IMR-90 (cell line): Measurements from ENCODE around the gene LCE1D. TPM values are rescaled to one million over a fixed set of nuclear protein-coding genes. Genes with fewer than 3 reads are reported as not detected.

Experiments used
- ATAC-seq: fragments of 200-7000 bp; cut with Tn5 transposase; 2 replicates; pipeline ENCODE4 v1.9.1; 2020; ENCODE audit warnings: low read depth, mild to moderate bottlenecking, moderate library complexity
- Bru-seq: library from RNA; stranded (reverse); fragments of 400-500 nt; gene quantifications from one replicate; lab custom pipeline; 2021; lab: Mats Ljungman, UMichigan
- BruChase-seq, 2 experiments: library from RNA; stranded (reverse); fragments of 400-500 nt; gene quantifications; one replicate each; lab custom pipeline; 2021; lab: Mats Ljungman, UMichigan
- BruUV-seq: library from RNA; stranded (reverse); fragments of 400-500 nt; replicated peaks from 2 replicates; lab custom pipeline; 2021; lab: Mats Ljungman, UMichigan
- CTCF ChIA-PET: fragments of 300-600 bp; formaldehyde crosslinking; extraction: SDS; loops from one replicate; lab custom pipeline; 2021; ENCODE audit warnings: antibody characterized with exemption; lab: Yijun Ruan, JAX
- POLR2A ChIA-PET: fragments of 300-600 bp; sonication (Branson Sonifier 250); formaldehyde crosslinking; loops from one replicate; lab custom pipeline; 2022; ENCODE audit warnings: antibody characterized with exemption; ENCODE audit not compliant: unreplicated experiment; lab: Charles Lee
- DNase-seq: peaks from one replicate; pipeline ENCODE4 v3.0.0; 2013
- H2AFZ ChIP-seq: replicated peaks from 2 replicates; pipeline ENCODE3; 2013; ENCODE audit warnings: low read length, mild to moderate bottlenecking; ENCODE audit not compliant: poor library complexity
- H2AK5ac ChIP-seq: 2 replicates; pipeline ENCODE4 v1.6.1; 2013; ENCODE audit warnings: low read depth, low read length, inconsistent platforms
- H2AK9ac ChIP-seq: replicated peaks from 2 replicates; pipeline ENCODE3; 2013; ENCODE audit warnings: mild to moderate bottlenecking, low read depth, low read length, moderate library complexity; ENCODE audit not compliant: poor library complexity
- H2BK120ac ChIP-seq: 2 replicates; pipeline ENCODE4 v1.6.1; 2013; ENCODE audit warnings: low read depth, low read length, inconsistent platforms
- H2BK15ac ChIP-seq: 3 replicates; pipeline ENCODE4 v1.6.1; 2013; ENCODE audit warnings: low read depth, low read length, inconsistent platforms
- H2BK20ac ChIP-seq: 2 replicates; pipeline ENCODE4 v1.6.1; 2013; ENCODE audit warnings: low read depth, mild to moderate bottlenecking, inconsistent platforms, low read length, moderate library complexity
- H2BK5ac ChIP-seq: 2 replicates; pipeline ENCODE4 v1.6.1; 2013; ENCODE audit warnings: mild to moderate bottlenecking, low read depth, low read length, inconsistent platforms; ENCODE audit not compliant: poor library complexity, severe bottlenecking
- H3K14ac ChIP-seq: replicated peaks from 2 replicates; pipeline ENCODE4 v1.6.1; 2013; ENCODE audit warnings: low read depth, low read length, inconsistent platforms
- H3K18ac ChIP-seq: 2 replicates; pipeline ENCODE4 v1.6.1; 2013; ENCODE audit warnings: low read depth, low read length, control low read depth
- H3K23ac ChIP-seq: 2 replicates; pipeline ENCODE4 v1.6.1; 2013; ENCODE audit warnings: low read depth, low read length, inconsistent platforms
- H3K27ac ChIP-seq: 2 replicates; pipeline ENCODE4 v1.5.1; 2013; ENCODE audit warnings: mild to moderate bottlenecking, control low read depth, low read length; ENCODE audit not compliant: insufficient read depth
- H3K27me3 ChIP-seq: 2 replicates; pipeline ENCODE4 v1.6.1; 2013; ENCODE audit warnings: low read length; ENCODE audit not compliant: control insufficient read depth, insufficient read depth
- H3K36me3 ChIP-seq: 2 replicates; pipeline ENCODE4 v1.6.1; 2013; ENCODE audit warnings: low read length, mixed read lengths; ENCODE audit not compliant: control insufficient read depth, insufficient read depth
- H3K4ac ChIP-seq: 2 replicates; pipeline ENCODE4 v1.6.1; 2013; ENCODE audit warnings: low read depth, low read length, inconsistent platforms
- H3K4me1 ChIP-seq: 2 replicates; pipeline ENCODE4 v1.6.1; 2013; ENCODE audit warnings: low read length, mixed read lengths; ENCODE audit not compliant: control insufficient read depth, insufficient read depth
- H3K4me2 ChIP-seq: 2 replicates; pipeline ENCODE4 v1.6.1; 2013; ENCODE audit warnings: low read depth, mild to moderate bottlenecking, control low read depth, low read length, moderate library complexity
- H3K4me3 ChIP-seq: 2 replicates; pipeline ENCODE4 v1.5.1; 2013; ENCODE audit warnings: low read depth, mild to moderate bottlenecking, control low read depth, low read length, moderate library complexity; ENCODE audit not compliant: insufficient read depth
- H3K56ac ChIP-seq: 2 replicates; pipeline ENCODE4 v1.6.1; 2013; ENCODE audit warnings: low read length, inconsistent platforms; ENCODE audit not compliant: insufficient read depth; ENCODE audit errors: extremely low read depth
- H3K79me1 ChIP-seq, 2 experiments: 2 replicates each; pipeline ENCODE4 v1.6.1; 2013; ENCODE audit warnings: low read length in 2 of 2, inconsistent platforms in 1 of 2, low read depth in 1 of 2
- H3K9ac ChIP-seq: 2 replicates; pipeline ENCODE4 v1.6.1; 2013; ENCODE audit warnings: low read depth, low read length, control low read depth
- H3K9me1 ChIP-seq: 2 replicates; pipeline ENCODE4 v1.6.1; 2013; ENCODE audit warnings: low read length, inconsistent platforms; ENCODE audit not compliant: insufficient read depth
- H3K9me3 ChIP-seq: 2 replicates; pipeline ENCODE4 v1.6.1; 2013; ENCODE audit warnings: low read length; ENCODE audit not compliant: control insufficient read depth, insufficient read depth
- H4K20me1 ChIP-seq: 2 replicates; pipeline ENCODE4 v1.6.1; 2013; ENCODE audit warnings: low read length, inconsistent platforms; ENCODE audit not compliant: insufficient read depth
- H4K5ac ChIP-seq: 2 replicates; pipeline ENCODE4 v1.6.1; 2013; ENCODE audit warnings: mild to moderate bottlenecking, low read depth, low read length, control low read depth
- H4K8ac ChIP-seq, 2 experiments: 2 replicates each; pipeline ENCODE4 v1.6.1; 2013; ENCODE audit warnings: low read depth in 2 of 2, low read length in 2 of 2, control low read depth in 1 of 2, inconsistent platforms in 1 of 2
- H4K91ac ChIP-seq: 2 replicates; pipeline ENCODE4 v1.6.1; 2013; ENCODE audit warnings: low read depth, low read length, inconsistent platforms; ENCODE audit not compliant: insufficient read depth
- CHD1 ChIP-seq: IDR thresholded peaks from 2 replicates; pipeline ENCODE4 v1.6.1; 2012; ENCODE audit warnings: low read depth, low read length, improper control_type of control experiment
- CTCF ChIP-seq: conservative IDR thresholded peaks from 2 replicates; pipeline ENCODE4 v1.5.1; 2012; ENCODE audit warnings: mild to moderate bottlenecking, low read depth, low read length, improper control_type of control experiment
- ELK1 ChIP-seq: fragments of 150-350 bp; IDR thresholded peaks from 2 replicates; pipeline ENCODE4 v1.6.1; 2016; ENCODE audit warnings: low read depth, mild to moderate bottlenecking, low read length, moderate library complexity, borderline replicate concordance
- FOS ChIP-seq: fragments of 150-350 bp; IDR thresholded peaks from 2 replicates; pipeline ENCODE4 v1.6.1; 2016; ENCODE audit warnings: low read depth, low read length
- MXI1 ChIP-seq: IDR thresholded peaks from 2 replicates; pipeline ENCODE4 v1.6.1; 2012; ENCODE audit warnings: low read depth, mild to moderate bottlenecking, low read length, moderate library complexity, borderline replicate concordance
- NFE2L2 ChIP-seq: fragments of 150-350 bp; IDR thresholded peaks from 2 replicates; pipeline ENCODE4 v1.6.1; 2016; ENCODE audit warnings: low read depth, mild to moderate bottlenecking, low read length
- POLR2A ChIP-seq: IDR thresholded peaks from 2 replicates; pipeline ENCODE4 v1.6.1; 2012; ENCODE audit warnings: mild to moderate bottlenecking, low read depth, low read length
- RAD21 ChIP-seq: IDR thresholded peaks from 2 replicates; pipeline ENCODE4 v1.6.1; 2012; ENCODE audit warnings: low read length, improper control_type of control experiment
- RCOR1 ChIP-seq: IDR thresholded peaks from 2 replicates; pipeline ENCODE4 v1.6.1; 2012; ENCODE audit warnings: mild to moderate bottlenecking, low read length, improper control_type of control experiment; ENCODE audit not compliant: insufficient replicate concordance
- SMC3 ChIP-seq: fragments of 150-350 bp; IDR thresholded peaks from 2 replicates; pipeline ENCODE4 v1.6.1; 2016; ENCODE audit warnings: low read depth, mild to moderate bottlenecking, antibody characterized with exemption, low read length, moderate library complexity
- USF2 ChIP-seq: fragments of 150-350 bp; IDR thresholded peaks from 2 replicates; pipeline ENCODE4 v1.6.1; 2017; ENCODE audit warnings: mild to moderate bottlenecking, antibody characterized with exemption, low read length, low read depth
- WGBS, 2 experiments: methylation state at CpG; one replicate each; pipeline versions ENCODE4 v1.1.5 to v1.1.7; 2013; ENCODE audit warnings: missing lambda C conversion rate in 2 of 2; ENCODE audit not compliant: insufficient read length in 1 of 2; ENCODE audit errors: extremely low coverage in 2 of 2; 5-methylcytosine and 5-hydroxymethylcytosine counted together
- dilution Hi-C: fragments of 300-500 bp; cut with HindIII; formaldehyde crosslinking; loops from one replicate; pipeline ENCODE4 v1.14.3; 2018; ENCODE audit warnings: low sequenced_read_pairs; ENCODE audit not compliant: unreplicated experiment
- in situ Hi-C: fragments of 300-500 bp; cut with MboI; formaldehyde crosslinking; loops from 3 replicates; pipeline ENCODE4 v1.14.3; 2019; ENCODE audit warnings: low sequenced_read_pairs, inconsistent platforms, mixed read lengths
- intact Hi-C: fragments of 100-400 bp; cut with micrococcal nuclease; formaldehyde crosslinking; loops from 2 replicates; pipeline ENCODE4 v1.10.0; 2022
- long read RNA-seq: library from polyadenylated mRNA; unstranded; transcript quantifications from one replicate; pipeline ENCODE4 v2.0.0, GENCODE V29; 2021; ENCODE audit not compliant: unreplicated experiment
- polyA plus RNA-seq, 3 experiments: library from polyadenylated mRNA; depleted of rRNA; stranded (reverse); fragments of >200 nt; gene quantifications; 2 replicates each; pipeline ENCODE4 v1.2.3, GENCODE V29; 2012; ENCODE audit warnings: low replicate concordance in 1 of 3
- total RNA-seq: library from RNA; depleted of rRNA; stranded (reverse); fragments of >200 nt; gene quantifications from 2 replicates; pipeline ENCODE4 v1.2.3, GENCODE V29; 2012; rRNA removed

The LCE1D gene, protein sequence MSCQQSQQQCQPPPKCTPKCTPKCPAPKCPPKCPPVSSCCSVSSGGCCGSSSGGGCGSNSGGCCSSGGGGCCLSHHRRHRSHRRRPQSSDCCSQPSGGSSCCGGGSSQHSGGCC
- total RNA-seq, result not detected in 2 replicates
- polyA plus RNA-seq (2012; rRNA removed), result not detected in 2 replicates
- not detected in 2 replicates for polyA plus RNA-seq (2012; cell fraction: cytosol; rRNA removed)
- polyA plus RNA-seq (2012; cell fraction: nucleus; rRNA removed; ENCODE audit: low replicate concordance), result not detected in 2 replicates
- not detected for Bru-seq, nascent RNA
- BruChase-seq, experiment 1, labeled RNA remaining after a 6-hour chase, result not detected
- BruChase-seq, experiment 2, labeled RNA remaining after a 2-hour chase, result not detected
- long read RNA-seq, result 0 reads

DNA sequence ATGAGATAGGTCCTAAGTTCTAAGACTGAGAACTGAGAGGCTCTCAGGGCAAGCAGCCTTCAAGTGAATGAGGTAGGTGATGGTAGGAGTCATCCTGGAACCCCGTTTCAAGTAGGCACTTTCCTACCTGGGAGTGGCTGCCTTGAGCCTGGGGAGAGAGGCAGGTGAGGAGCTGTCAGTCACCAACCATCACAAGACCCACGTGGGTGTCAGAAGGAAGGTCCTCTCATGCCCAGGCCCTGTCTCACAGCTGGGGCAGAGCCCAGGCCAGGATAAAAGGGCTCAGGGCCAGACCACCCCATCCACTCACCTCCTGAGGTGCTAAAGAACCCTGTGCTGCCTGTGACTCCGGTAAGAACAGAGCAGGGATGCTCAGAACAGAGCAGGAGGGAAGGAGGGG lies at the start of gene LCE1D:
Gene LCE1D, plus strand, starts transcription at position 301 of the 400 bp plus-strand sequence. CDS start 1,074 bp downstream, outside the sequence.
- no peak within 1 kb of the TSS for H4K91ac ChIP-seq
- no peaks in the 10 kb centered on the region for H3K27me3 ChIP-seq
- no peak within 1 kb of the TSS for H3K4me3 ChIP-seq
- no peak for ATAC-seq
- no CpG with 5 or more reads among the region's 3 CpGs for WGBS, 2 experiments
- BruUV-seq, result no TSS peak
- ChIA-PET CTCF (no interaction called here), POLR2A (no interaction called here)
- no peak within 1 kb of the TSS for H3K56ac ChIP-seq
- H2BK15ac ChIP-seq, result no peak within 1 kb of the TSS
- in situ Hi-C loops, result no loop called here
- H3K79me1 ChIP-seq, result no peaks in the 10 kb centered on the region
- H3K4me1 ChIP-seq, result no peaks in the 10 kb centered on the region
- no peak within 1 kb of the TSS for H2AK9ac ChIP-seq
- H2BK120ac ChIP-seq, result no peak within 1 kb of the TSS
- H2BK5ac ChIP-seq, result no peak within 1 kb of the TSS
- H3K4me2 ChIP-seq, result no peak within 1 kb of the TSS
- no peak within 1 kb of the TSS for H3K4ac ChIP-seq
- H3K36me3 ChIP-seq, result no peaks in the 10 kb centered on the region
- intact Hi-C loops, result no loop called here
- H4K8ac ChIP-seq, result no peak within 1 kb of the TSS
- dilution Hi-C loops, result no loop called here
- no peak for DNase-seq
- H4K5ac ChIP-seq, result no peak within 1 kb of the TSS
- H3K23ac ChIP-seq, result no peak within 1 kb of the TSS
- no peak within 1 kb of the TSS for H2BK20ac ChIP-seq
- H3K9me3 ChIP-seq, result no peaks in the 10 kb centered on the region; the same call in 1 of the 2 replicates
- H3K27ac ChIP-seq, result no peak within 1 kb of the TSS
- TF ChIP-seq USF2 (no peak), CHD1 (no peak), RAD21 (no peak), CTCF (no peak), MXI1 (no peak), RCOR1 (no peak), NFE2L2 (no peak), SMC3 (no peak), POLR2A (no peak), FOS (no peak), ELK1 (no peak)
- H3K9ac ChIP-seq, result no peak within 1 kb of the TSS
- no peaks in the 10 kb centered on the region for H3K9me1 ChIP-seq
- H2AK5ac ChIP-seq, result no peak within 1 kb of the TSS
- no peak within 1 kb of the TSS for H2AFZ ChIP-seq
- no peaks in the 10 kb centered on the region for H4K20me1 ChIP-seq
- no peak within 1 kb of the TSS for H3K18ac ChIP-seq
- H3K14ac ChIP-seq, result no peak within 1 kb of the TSS
